Sigmoid colon (tissue), 4 donors: Measurements from ENCODE around the gene SLC25A20.

Experiments used
- POLR2A ChIP-seq, 2 donors: fragments of 450-650 bp; IDR thresholded peaks; one replicate each; pipeline ENCODE4 v1.6.1; 2016; ENCODE audit warnings: antibody characterized with exemption in 2 of 2, mild to moderate bottlenecking in 2 of 2, moderate library complexity in 2 of 2
- POLR2AphosphoS5 ChIP-seq, 4 donors: sonication (generic); formaldehyde crosslinking; IDR thresholded peaks; one replicate each; pipeline ENCODE4 v1.6.1; 2017; ENCODE audit warnings: antibody characterized with exemption in 4 of 4
- TF ChIP-seq, protein P1 (sequence below), 4 experiments: fragments of 450-650 bp in 3 of 4; fragments of 200-600 bp in 1 of 4; IDR thresholded peaks; one replicate each; pipeline ENCODE4 v1.5.1; 2016 to 2019; ENCODE audit warnings: antibody characterized with exemption in 4 of 4, mild to moderate bottlenecking in 3 of 4, moderate library complexity in 2 of 4

- TF ChIP-seq, protein P1, sequence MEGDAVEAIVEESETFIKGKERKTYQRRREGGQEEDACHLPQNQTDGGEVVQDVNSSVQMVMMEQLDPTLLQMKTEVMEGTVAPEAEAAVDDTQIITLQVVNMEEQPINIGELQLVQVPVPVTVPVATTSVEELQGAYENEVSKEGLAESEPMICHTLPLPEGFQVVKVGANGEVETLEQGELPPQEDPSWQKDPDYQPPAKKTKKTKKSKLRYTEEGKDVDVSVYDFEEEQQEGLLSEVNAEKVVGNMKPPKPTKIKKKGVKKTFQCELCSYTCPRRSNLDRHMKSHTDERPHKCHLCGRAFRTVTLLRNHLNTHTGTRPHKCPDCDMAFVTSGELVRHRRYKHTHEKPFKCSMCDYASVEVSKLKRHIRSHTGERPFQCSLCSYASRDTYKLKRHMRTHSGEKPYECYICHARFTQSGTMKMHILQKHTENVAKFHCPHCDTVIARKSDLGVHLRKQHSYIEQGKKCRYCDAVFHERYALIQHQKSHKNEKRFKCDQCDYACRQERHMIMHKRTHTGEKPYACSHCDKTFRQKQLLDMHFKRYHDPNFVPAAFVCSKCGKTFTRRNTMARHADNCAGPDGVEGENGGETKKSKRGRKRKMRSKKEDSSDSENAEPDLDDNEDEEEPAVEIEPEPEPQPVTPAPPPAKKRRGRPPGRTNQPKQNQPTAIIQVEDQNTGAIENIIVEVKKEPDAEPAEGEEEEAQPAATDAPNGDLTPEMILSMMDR (IDR thresholded peaks at IDR 0.05): no peak
- TF ChIP-seq POLR2AphosphoS5 (IDR thresholded peaks at IDR 0.05) (no peak), POLR2A (IDR thresholded peaks at IDR 0.05) (no peak)
These were observed 72.2 kb downstream of the SLC25A20 start for GRCh38 chr3:48826451-48826850.
